Muscle of back (tissue), 11 donors: Measurements from ENCODE around the gene DAAM2. TPM values are rescaled to one million over a fixed set of nuclear protein-coding genes. Genes with fewer than 3 reads are reported as not detected.
A peak's percentile ranks its signal among the peaks of the same experiment; 100 is the strongest.

ENCODE experiments used
- DNase-seq, 3 donors: peaks; one replicate each; pipeline versions ENCODE4 v3.0.0 to v3.0.0-alpha.2; 2013
- polyA plus RNA-seq, 10 donors: library from polyadenylated mRNA; unstranded; fragments of 120-200 nt; gene quantifications; one replicate each; pipeline ENCODE4 v1.2.1, GENCODE V29; 2013; ENCODE audit not compliant: insufficient read length in 10 of 10

Gene DAAM2
- polyA plus RNA-seq, 10 donors: 27.3 to 42.6 (median 33.9) TPM

GRCh38 chr6:39843305-39844020 is 51.3 kb downstream of the DAAM2 start:
- DNase-seq: no peak

- no peak for DNase-seq
These were observed 52.7 kb downstream of the DAAM2 start for GRCh38 chr6:39844866-39845265.

- peak in 2 of 3 donors; percentile 47 to 64 for DNase-seq
These were observed 55.0 kb downstream of the DAAM2 start for GRCh38 chr6:39847221-39847620.

GRCh38 chr6:39848171-39848570 is 56.0 kb downstream of the DAAM2 start:
- DNase-seq: no peak

- DNase-seq: no peak
These were observed 57.1 kb downstream of the DAAM2 start for GRCh38 chr6:39849228-39849627.

GRCh38 chr6:39849764-39850163 is 57.6 kb downstream of the DAAM2 start:
- DNase-seq: no peak

GRCh38 chr6:39850736-39851297 is 58.6 kb downstream of the DAAM2 start:
- DNase-seq: peak in 1 of 3 donors; percentile 50

GRCh38 chr6:39851331-39851730 is 59.2 kb downstream of the DAAM2 start:
- no peak for DNase-seq

GRCh38 chr6:39852324-39852723 is 60.1 kb downstream of the DAAM2 start:
- no peak for DNase-seq

GRCh38 chr6:39853604-39854003 is 61.4 kb downstream of the DAAM2 start:
- DNase-seq: no peak

- no peak for DNase-seq
These were observed 63.3 kb downstream of the DAAM2 start for GRCh38 chr6:39855356-39855995.

- DNase-seq: no peak
These were observed 66.8 kb downstream of the DAAM2 start for GRCh38 chr6:39859025-39859424.

GRCh38 chr6:39861663-39862062 is 69.5 kb downstream of the DAAM2 start:
- DNase-seq: no peak

- DNase-seq: no peak
These were observed 73.1 kb downstream of the DAAM2 start for GRCh38 chr6:39865011-39865888.

GRCh38 chr6:39867592-39867991 is 75.4 kb downstream of the DAAM2 start:
- no peak for DNase-seq

- no peak for DNase-seq
These were observed 78.8 kb downstream of the DAAM2 start for GRCh38 chr6:39870950-39871349.

GRCh38 chr6:39873439-39873838 is 81.3 kb downstream of the DAAM2 start:
- no peak for DNase-seq

GRCh38 chr6:39876111-39876510 is 83.9 kb downstream of the DAAM2 start:
- DNase-seq: no peak

- DNase-seq: no peak
These were observed 84.7 kb downstream of the DAAM2 start for GRCh38 chr6:39876826-39877225.

GRCh38 chr6:39879535-39879934 is 87.4 kb downstream of the DAAM2 start:
- DNase-seq: no peak

- DNase-seq: no peak
These were observed 88.4 kb downstream of the DAAM2 start for GRCh38 chr6:39880594-39880993.

GRCh38 chr6:39881851-39882530 is 89.8 kb downstream of the DAAM2 start:
- peak in 2 of 3 donors; percentile 28 to 87 for DNase-seq
